Testis (tissue), 2 donors: ENCODE measurements around the gene JPH2.

Source experiments
- CTCF ChIP-seq, 3 experiments: fragments of 450-650 bp in 2 of 3; fragments of 200-600 bp in 1 of 3; sonication (generic) in 1 of 3; IDR thresholded peaks; one replicate each; pipeline ENCODE4 v1.5.1; 2016 to 2019; ENCODE audit warnings: antibody characterized with exemption in 3 of 3, mild to moderate bottlenecking in 2 of 3, moderate library complexity in 1 of 3
- POLR2A ChIP-seq: fragments of 450-650 bp; IDR thresholded peaks from one replicate; pipeline ENCODE4 v1.6.1; 2017; ENCODE audit warnings: antibody characterized with exemption, mild to moderate bottlenecking, moderate library complexity

- TF ChIP-seq POLR2A = no peak
- TF ChIP-seq CTCF (IDR thresholded peaks at IDR 0.05) = no peak
These were observed 21.0 kb downstream of the JPH2 start for GRCh38 chr20:44166008-44166407.
